ENCODE results near the gene SPSB2.
"Not testable (repeated sequence)": the region's sequence is repeated elsewhere in the genome, so short reads cannot be mapped to it uniquely, and the experiment has no call there.

The SPSB2 gene

DNA sequence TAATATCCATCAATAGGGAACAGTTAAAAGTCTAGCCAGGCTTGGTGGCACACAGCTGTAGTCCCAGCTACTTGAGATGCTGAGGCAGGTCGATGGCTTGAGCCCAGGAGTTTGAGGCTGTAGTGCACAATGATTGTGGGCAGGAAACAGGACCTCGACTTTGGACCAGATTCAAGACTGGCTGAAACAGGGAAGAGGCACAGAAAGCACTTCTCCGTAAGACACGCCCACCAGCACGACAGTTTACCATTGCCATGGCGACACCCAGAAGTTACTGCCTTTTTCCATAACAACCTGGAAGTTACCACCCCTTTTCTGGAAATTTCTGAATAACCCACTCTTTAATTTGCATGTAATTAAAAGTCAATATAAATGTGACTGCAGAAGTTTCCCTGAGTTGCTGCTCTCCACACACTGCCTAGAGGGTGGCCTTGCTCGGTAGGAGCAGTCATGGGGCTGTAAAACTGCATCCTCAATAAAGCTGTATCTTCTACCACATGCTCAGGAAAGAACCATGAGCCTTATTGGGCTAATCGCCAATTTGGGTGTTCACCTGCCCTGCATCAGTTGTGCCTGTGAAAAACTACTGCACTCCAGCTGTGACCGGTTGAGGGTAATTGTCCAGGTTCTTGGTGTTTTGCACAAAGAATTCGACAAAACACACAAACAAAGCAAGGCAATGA, 26.9 kb upstream of the SPSB2 start:
- DNase-seq = no peak

DNA sequence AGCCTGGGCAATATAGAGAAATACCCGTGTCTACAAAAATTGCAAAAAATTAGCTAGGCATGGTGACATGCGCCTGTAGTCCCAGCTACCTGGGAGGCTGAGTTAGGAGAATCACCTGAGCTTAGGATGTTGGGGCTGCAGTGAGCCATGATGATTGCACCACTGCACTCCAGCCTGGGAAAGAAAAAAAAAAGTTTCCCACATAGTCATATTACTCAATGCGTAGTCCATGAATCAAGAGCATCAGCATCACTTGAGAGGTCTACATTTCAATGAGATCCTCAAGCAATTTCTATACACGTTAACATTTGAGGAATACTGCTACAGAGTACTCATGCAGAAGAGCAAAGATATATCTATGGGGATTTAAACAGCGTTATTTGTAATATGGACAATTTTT, 26.3 kb upstream of the SPSB2 start:
- no peak for DNase-seq

DNA sequence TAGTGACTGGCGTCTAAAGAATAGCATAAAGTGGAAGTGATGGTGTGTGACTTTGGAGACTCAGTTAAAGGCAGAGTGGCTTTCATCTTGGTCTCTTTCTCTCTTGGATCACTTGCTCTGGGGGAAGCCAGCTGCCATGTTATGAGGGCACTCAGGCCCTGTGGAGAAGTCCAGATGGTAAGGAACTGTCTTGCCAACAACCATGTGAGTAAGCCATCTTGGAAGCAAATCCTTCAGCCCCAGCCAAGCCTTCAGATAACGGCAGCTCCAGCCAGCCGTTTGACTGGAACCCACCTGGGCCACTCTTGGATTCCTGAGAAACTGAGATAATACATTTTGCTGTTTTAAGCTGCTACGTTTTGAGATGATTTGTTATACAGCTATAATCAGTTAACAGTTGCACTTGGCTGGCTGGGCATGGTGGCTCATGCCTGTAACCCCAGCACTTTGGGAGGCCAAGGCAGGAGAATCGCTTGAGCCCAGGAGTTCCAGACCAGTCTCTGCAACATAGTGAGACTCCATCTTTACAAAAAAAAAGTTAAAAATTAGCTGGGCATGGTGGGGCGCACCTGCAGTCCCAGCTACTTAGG, 23.8 kb upstream of the SPSB2 start:
- DNase-seq = no peak

DNA sequence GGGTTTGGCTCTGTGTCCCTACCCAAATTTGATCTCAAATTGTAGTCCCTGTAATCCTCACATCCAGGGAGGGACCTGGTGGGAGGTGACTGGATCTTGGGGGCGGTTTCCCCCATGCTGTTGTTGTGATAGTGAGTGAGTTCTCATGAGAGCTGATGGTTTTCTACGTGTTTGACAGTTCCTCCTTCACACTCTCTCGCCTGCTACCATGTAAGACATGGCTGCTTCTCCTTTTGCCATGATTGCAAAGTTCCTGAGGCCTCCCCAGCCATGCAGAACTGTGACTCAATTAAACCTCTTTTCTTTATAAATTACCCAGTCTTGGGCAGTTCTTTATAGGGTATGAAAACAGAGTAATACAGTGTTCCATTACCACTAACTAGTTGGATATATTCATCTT, 21.2 kb upstream of the SPSB2 start:
- no peak for DNase-seq

DNA sequence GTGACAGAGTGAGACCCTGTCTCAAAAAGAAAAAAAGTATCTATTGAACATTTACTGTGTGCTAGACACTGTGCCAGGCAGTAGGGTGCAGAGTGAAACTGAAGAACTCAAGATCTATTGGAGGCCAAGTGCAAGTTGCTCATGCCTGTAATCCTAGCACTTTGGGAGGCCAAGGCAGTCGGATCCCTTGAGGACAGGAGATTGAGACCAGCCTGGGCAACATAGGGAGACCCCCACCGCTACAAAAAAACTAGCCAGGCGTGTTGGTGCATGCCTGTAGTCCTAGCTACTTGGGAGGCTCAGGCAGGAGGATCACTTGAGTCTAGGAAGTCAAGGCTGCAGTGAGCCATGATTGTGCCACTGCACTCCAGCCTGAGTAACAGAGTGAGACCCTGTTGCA, 19.6 kb upstream of the SPSB2 start:
- DNase-seq = not testable (repeated sequence)

DNA sequence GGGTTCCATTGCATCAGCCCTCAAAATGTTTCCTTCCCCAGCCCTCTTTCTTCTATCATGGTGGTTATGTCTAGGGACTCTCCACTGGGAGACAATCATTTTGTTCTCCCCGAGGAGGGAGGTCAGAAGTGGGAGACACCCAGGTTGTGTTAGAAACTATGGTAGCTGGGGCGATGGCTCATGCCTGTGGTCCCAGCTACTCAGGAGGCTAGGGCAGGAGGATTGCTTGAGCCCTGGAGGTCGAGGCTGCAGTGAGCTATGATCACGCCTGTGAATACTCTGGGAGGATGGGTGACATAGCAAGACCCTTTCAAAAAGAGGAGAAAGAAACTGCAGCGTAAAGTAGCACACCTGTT, 18.5 kb upstream of the SPSB2 start:
- DNase-seq = no peak

DNA sequence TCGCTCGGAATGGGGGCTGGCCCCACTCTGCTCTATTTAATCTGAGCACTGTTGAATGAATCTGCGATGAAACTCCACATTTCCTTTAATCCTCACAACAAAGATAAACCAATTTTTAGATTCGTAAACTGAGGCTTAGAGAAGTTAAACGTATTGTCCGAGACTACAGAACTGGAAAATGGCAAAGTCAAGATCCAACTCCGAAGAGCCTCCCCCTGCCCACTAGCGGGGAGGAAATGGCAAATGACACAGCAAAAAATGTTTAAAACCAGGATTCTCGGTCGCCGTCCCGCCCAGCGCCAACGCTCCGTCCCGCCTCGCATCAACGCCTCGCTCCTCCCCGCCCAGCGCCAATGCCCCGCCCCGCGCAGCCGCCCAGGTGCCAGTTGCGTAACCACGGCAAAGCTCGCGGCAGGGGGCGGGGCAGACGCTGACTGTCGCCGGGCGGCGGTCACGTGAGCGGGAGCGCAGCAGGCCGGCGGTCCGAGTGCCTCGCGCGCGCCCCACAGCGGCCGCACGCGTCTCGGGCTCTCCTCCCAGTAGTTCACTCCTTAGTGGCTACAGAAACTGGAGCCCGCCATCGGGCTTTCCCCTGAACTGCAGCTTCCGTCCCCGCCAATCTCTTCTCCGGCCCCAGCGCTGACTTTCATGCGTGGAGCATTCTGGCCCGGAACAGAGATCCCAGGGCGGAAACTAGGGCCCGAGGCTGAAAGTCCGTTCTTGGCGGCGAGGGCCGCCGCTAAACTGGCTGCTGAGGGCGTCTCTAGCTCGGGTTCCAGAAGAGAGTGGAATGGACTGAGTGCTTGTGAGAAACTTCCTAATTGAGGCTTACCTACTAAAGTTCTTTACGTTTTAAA, 17.9 kb upstream of the SPSB2 start:
- peak; percentile 99 for DNase-seq

DNA sequence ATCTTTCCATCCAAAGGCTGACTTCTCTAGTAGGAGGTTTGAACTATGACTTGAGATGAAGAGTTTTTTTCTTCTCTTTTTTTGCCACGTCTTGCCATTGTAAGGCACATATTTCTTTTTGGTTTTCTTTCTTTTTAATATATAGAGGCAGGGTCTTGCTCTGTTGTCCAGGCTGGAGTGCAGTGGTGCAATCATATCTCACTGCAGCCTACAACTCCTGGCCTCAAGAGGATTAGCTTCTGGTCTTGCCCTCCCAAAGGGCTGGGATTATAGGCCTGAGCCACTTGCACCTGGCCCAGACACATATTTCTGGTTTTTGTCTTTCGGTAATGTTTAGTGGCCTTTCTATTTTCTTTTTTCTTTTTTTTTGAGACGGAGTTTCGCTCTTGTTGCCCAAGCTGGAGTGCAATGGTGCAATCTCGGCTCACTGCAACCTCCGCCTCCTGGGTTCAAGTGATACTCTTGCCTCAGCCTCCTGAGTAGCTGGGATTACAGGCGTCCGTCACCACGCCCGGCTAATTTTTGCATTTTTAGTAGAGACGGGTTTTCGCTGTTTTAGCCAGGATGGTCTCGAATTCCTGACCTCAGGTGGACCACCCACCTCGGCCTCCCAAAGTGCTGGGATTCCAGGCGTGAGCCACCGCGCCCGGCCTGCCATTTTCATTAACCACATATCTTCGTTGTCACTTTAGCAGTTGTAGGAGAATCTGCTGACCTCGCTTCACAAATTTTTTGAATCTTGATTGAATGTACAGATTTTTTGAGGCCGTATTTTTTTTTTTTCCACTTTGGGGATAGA, 16.9 kb upstream of the SPSB2 start:
- not testable (repeated sequence) for DNase-seq

DNA sequence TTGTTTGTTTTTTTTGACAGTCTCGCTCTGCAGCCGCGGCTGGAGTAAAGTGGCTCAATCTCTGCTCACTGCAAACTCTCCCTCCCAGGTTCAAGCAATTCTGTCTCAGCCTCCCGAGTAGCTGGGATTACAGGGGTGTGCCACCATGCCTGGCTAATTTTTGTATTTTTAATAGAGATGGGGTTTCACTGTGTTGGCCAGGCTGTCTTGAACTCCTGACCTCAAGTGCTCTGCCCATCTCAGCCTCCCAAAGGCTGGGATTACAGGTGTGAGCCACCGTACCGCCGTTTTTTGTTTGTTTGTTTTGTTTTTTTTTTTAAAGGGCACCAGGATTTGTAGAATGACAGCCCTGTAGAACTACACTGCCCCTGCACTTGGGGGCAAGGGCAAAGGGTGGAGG, 15.7 kb upstream of the SPSB2 start:
- not testable (repeated sequence) for DNase-seq

DNA sequence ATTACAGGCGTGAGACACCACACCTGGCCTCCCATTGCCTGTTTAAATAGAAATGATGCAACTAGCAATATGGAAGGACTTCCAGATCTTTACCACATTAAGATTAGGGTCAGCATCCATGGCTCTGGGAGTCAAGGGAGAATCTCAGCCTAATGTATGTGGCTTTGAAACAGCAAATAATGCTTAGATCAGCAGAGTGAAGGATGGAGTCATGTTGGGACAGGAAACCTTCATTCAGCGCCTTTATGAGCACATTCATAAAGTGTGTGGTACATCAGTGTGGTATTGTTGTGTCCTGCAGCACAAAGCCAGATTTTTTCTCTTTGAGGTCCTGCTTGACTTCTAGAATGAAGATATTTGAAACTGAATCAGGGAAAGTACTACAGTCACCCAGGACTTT, 15.3 kb upstream of the SPSB2 start:
- no peak for DNase-seq

DNA sequence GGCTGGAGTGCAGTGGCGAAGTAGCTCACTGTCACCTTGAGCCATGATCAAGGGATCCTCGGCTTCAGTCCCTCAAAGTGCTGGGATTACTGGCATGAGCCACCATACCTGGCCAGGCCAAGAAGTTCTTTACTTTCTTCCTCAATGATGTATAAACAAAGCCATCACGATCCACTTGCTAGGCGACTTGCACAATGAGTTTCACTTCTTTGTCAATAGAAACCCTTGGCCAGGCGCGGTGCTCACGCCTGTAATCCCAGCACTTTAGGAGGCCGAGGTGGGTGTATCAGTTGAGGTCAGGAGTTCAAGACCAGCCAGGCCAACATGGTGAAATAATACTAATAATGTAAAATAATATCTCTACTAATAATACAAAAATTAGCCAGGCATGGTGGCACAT, 14.4 kb upstream of the SPSB2 start:
- no peak for DNase-seq

DNA sequence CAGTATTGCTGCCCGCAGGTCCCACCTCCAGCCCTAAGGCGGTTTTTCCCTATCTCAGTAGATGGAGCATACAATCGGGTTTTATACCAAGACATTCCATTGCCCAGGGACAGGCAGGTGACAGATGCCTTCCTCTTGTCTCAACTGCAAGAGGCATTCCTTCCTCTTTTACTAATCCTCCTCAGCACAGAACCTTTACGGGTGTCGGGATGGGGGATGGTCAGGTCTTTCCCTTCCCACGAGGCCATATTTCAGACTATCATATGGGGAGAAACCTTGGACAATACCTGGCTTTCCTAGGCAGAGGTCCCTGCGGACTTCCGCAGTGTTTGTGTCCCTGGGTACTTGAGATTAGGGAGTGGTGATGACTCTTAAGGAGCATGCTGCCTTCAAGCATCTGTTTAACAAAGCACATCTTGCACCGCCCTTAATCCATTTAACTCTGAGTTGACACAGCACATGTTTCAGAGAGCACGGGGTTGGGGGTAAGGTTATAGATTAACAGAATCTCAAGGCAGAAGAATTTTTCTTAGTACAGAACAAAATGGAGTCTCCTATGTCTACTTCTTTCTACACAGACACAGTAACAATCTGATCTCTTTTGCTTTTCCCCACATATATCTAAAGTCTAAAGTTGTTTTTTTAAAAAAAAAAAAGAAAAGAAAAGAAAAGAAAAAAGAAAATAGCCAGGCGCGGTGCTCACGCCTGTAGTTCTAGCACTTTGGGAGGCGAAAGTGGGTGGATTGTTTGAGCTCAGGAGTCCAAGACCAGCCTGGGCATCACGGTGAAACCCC, 13.3 kb upstream of the SPSB2 start:
- DNase-seq = not testable (repeated sequence)

DNA sequence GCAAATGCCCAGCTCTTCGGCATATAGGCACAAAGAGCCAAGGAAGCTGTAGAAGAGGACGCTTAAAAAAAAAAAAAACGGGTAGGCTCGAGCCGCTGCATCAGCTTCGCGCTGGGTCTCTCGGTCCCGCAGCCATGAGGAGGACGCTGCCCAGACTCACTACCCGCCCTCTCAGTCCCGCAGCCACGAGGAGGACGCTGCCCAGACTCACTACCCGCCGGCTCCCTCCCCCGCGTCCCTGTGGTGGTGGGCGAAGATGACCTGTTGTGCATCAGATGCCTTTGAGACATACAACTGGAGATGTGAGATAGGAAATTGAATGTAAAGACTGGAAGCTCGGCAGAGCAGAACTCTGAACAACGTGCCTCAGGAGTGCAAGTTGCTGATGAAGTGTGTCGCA, 11.4 kb upstream of the SPSB2 start:
- no peak for DNase-seq

DNA sequence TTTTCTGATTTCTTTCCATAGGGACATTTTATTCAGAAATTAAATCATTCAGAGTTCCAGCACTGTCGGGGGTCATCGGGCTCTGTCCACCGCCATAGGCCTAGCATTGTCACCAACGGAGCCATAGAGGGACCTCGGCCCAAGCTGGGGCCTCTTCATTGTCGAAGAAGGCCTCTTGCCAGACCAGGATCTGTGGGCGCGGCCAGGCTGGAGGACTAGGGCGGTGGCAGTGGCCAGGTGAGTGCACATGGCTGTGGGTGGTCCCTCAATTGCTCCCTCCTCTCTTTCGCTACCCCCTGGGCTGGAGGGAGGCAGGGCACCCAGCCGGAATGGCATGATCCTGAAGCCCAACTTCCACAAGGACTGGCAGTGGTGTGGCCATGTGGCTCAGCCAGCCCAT, 10.6 kb upstream of the SPSB2 start:
- no peak for DNase-seq

DNA sequence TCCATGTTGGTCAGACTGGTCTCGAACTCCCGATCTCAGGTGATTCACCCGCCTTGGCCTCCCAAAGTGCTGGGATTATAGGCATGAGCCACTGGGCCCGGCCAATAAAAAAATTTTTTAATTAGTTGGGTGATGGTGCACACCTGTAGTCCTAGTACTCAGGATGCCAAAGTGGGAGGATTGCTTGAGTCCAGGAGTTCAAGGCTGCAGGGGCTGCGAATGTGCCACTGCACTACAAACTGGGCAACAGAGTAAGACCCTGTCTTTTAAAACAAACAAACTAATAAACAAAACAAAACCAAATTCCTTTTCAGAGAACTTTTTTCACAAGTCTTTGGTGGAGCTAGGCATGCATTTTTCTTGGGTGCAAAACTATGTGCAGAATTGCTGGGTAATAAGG, 10.1 kb upstream of the SPSB2 start:
- DNase-seq = no peak

DNA sequence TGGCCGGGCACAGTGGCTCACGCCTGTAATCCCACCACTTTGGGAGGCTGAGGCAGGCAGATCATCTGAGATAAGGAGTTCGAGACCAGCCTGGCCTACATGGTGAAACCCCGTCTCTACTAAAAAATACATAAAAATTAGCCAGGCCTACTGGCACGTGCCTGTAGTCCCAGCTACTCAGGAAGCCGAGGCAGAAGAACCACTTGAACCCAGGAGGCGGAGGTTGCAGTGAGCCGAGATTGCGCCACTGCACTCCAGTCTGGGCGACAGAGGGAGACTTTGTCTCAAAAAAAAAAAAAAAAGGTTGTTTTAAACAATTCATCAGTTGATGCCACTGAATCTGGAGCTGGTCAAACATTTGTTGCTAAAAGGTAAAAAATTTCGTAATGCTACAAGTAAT, 6.7 kb upstream of the SPSB2 start:
- not testable (repeated sequence) for DNase-seq

DNA sequence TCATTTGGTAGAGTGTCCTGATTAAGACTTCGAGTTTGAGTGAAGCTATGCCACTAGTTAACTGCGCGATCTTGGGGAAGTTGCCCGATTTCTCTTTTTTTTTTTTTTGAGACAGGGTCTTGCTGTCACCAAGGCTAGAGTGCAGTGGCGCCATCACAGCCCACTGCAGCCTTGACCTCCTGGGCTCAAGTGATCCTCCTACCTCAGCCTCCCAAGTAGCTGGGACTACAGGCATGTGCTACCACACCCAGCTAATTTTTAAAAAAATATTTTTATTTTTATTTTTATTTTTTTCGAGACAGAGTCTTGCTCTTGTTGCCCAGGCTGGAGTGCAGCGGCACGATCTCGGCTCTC, 889 bp upstream of the SPSB2 start:
- DNase-seq = not testable (repeated sequence)

DNA sequence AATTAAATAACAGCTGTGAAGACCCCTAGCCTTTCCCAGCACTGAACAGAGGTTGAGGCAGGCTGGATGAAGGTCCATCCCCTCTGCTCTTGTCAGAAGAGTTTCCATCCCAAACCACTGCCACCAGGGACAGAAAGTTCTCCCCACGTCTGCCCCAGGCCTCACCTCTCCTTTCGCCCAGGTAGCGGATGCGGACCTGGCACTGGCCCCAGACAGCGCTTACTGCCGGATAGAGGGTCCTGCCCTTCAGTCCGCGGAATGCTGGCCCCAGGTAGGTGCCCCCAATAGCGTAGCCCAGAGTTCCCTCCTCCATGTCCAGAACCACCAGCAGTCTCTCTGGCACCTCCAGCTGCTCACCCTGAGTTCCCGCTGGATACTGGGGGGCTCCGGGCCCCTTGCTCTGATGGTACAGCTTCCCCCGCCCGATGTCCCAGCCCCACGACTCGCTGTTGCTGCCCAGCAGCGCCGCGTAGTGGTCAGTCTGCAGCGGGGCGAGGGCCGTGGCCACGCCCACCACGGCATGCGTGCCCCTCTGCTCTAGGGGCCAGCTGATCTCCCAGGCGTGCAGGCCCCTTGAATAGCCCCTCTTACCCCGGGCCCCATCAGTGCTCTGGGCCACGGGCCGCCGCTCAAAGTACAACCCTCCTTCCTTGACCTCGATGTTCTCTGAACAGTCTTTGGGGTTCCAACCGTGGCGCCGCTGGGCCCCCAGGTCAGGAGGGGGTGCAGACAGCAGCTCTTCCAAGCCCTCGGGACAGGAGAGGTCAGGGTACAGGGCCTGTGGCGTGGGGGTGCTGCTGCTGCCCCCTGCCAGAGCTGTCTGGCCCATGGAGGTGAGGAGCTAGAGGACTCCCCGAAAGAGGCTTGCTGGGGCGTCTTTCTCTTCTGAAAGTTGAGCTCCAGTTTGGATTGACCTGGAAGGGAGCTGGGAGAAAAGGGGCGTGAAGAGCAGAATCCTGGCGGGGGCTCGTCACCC, 742 bp downstream of the SPSB2 start:
- DNase-seq = peak; percentile 85

DNA sequence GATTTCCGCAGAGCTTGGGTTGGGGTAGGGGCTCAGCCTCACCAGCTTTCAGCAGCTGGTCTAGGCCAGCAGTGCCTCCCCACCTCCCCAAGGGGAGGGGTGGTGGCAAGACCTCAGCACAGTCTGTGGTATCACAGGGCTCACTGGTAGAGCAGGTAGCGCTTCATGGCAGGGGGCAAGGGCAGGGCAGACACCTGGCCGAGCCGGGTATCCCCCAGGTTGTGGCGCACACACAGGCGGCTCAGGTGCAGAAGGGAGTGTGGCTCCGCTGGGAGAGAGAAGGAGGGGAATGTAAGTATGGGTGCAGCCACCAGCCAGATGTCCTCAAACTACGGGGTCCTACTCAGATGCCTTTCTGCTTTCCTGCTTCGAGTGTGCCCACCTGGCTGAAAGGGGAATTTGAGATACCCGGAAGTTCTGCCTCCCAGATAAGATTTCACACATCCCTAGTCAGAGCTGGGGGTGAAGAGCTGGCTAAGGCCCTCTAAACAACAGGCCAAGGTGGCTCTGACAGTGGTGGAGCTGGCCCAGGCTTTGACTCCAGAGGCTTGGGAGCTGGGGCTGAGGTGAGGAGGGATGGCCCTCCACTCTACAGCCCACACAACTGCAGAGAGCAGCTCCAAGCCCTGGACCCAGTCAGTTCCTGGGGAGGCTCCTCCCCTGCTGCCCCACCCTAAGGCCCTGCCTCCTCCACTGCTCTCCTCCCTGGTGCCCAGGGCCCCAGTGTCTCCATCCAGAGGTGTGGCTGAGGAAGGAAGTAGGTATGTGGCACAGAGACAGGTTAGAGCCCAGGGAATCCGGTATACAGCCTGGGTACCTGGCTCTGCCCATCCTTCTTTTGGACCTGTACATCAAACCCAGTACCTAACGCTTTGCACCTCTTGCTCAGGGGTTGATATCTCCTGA, 1.8 kb downstream of the SPSB2 start:
- no peak for DNase-seq

DNA sequence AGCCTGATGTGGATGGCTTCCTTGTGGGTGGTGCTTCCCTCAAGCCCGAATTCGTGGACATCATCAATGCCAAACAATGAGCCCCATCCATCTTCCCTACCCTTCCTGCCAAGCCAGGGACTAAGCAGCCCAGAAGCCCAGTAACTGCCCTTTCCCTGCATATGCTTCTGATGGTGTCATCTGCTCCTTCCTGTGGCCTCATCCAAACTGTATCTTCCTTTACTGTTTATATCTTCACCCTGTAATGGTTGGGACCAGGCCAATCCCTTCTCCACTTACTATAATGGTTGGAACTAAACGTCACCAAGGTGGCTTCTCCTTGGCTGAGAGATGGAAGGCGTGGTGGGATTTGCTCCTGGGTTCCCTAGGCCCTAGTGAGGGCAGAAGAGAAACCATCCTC, 2.8 kb downstream of the SPSB2 start:
- not testable (repeated sequence) for DNase-seq

All from T-helper 9 cell (primary cell).